ENCODE measurements around the gene CD44. TPM values are rescaled to one million over a fixed set of nuclear protein-coding genes. Genes with fewer than 3 reads are reported as not detected.

CD44 gene
- total and polyA plus RNA-seq, 11 donors = 3.9 to 210 (median 26.2) TPM

DNA sequence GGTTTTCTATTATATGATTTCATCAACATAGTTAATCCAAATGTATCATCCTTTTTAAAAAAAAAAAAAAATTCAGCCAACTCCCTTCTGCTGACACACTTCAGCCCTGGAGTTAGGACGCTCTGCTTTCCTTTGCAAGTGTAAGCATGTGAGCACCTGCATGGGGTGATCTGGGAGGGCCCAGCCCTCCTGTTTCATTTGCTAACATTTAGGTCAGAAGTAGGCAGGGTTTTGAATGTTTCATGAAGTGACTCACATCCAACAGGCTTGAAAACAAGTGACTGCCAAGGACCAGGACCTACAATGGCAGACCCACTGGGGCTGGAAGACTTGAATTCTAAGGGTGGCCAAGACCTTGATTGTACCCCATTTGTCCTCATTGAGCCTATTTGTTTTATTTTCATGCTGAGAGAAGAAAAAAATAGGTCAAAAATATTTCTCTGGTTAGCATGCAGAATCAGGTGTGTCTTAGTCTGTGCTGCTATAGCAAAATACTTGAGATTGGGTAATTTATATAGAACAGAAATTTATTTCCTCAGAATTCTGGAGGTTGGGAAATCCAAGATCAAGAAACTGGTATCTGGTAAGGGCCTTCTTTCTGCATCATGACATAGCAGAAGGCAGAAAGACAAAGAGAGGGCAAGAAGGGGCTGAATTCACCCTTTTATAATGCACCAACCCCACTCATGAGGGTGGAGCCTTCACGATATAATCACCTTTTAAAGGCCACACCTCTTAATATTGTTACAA is 137.6 kb downstream of the CD44 start:
- DNase-seq (no peak), ATAC-seq (no peak)
- H3K27me3 ChIP-seq = no peaks in the 10 kb centered on the region
- H3K4me1 ChIP-seq = peaks cover 0 to 30% (median 17%) of the 10 kb centered on the region in 12 donors
- no peaks in the 10 kb centered on the region for H3K9me3 ChIP-seq
- no peak overlapping the region for H3K27ac ChIP-seq
- TF ChIP-seq POLR2A (IDR thresholded peaks at IDR 0.05) = no peak
- TF ChIP-seq, protein P1, sequence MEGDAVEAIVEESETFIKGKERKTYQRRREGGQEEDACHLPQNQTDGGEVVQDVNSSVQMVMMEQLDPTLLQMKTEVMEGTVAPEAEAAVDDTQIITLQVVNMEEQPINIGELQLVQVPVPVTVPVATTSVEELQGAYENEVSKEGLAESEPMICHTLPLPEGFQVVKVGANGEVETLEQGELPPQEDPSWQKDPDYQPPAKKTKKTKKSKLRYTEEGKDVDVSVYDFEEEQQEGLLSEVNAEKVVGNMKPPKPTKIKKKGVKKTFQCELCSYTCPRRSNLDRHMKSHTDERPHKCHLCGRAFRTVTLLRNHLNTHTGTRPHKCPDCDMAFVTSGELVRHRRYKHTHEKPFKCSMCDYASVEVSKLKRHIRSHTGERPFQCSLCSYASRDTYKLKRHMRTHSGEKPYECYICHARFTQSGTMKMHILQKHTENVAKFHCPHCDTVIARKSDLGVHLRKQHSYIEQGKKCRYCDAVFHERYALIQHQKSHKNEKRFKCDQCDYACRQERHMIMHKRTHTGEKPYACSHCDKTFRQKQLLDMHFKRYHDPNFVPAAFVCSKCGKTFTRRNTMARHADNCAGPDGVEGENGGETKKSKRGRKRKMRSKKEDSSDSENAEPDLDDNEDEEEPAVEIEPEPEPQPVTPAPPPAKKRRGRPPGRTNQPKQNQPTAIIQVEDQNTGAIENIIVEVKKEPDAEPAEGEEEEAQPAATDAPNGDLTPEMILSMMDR (IDR thresholded peaks at IDR 0.05) = no peak
- H3K4me3 ChIP-seq = no peak overlapping the region
- intact Hi-C loops (cut with DNase I) = loop anchor here in 1 of 10 donors (10.0 kb wide), 1 partner anchor 108 kb away; no protein-coding TSS in a partner anchor
- WGBS, 4 donors = 94 to 98% (median 97%) methylated on average over 2 of the region's 2 CpGs
- no peaks in the 10 kb centered on the region for H3K36me3 ChIP-seq

DNA sequence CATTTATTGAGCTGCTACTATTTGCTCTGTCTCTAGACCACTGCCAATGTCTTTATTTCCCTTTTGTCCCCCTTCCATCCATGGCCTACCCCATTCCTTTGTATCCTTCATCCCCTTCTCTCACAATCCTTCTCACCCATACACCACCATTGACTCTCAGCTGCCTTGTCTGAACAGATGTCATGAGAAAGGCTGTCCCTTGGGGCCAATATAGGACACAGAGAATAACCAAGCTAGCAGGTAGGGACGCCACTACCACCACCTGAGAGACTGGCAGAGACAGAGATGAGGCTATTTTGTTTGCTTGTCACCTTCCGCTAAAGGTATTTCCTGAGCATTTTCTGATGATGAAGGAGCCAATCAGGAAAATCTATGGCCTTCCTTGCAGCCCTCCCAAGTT is 138.9 kb downstream of the CD44 start:
- no peaks in the 10 kb centered on the region for H3K27me3 ChIP-seq
- no peaks in the 10 kb centered on the region for H3K36me3 ChIP-seq
- TF ChIP-seq POLR2A (IDR thresholded peaks at IDR 0.05) = no peak
- TF ChIP-seq, protein P1 (IDR thresholded peaks at IDR 0.05) = no peak
- H3K9me3 ChIP-seq = no peaks in the 10 kb centered on the region
- no peak overlapping the region for H3K4me3 ChIP-seq
- no peak overlapping the region for H3K27ac ChIP-seq
- H3K4me1 ChIP-seq = peaks cover 0 to 32% (median 18%) of the 10 kb centered on the region in 12 donors
- intact Hi-C loops (cut with DNase I) = loop anchor here in 1 of 10 donors (10.0 kb wide), 1 partner anchor 107 kb away; no protein-coding TSS in a partner anchor
- WGBS, 4 donors = 95 to 100% (median 97%) methylated on average over 2 of the region's 2 CpGs
- DNase-seq (no peak), ATAC-seq (no peak)

DNA sequence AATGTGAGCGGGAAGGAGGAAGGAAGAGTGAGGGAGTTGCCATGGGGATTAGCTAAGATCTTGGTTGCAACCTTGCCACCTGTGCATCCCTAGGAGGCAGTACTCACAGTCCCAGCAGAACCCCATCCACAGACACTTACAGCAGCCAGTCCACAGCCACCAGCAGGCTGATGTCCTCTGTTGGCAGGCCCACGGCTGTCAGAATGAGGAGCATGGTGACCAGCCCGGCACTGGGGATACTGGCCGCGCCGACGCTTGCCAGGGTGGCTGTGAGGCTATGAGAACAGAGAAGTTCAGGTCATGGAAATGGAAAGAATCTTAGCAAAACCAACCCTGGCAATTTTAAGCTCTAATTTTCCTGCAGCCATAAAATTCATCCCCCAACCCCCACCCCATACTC is 141.8 kb downstream of the CD44 start:
- ATAC-seq (no peak), DNase-seq (peak in 1 of 5 donors; percentile 26)
- Histone ChIP-seq H3K27ac (peak overlapping the region in 9 of 12 donors; percentile 23 to 80 (median 49)), H3K36me3 (peaks cover 0 to 2% (median 0%) of the 10 kb centered on the region in 9 donors), H3K4me1 (peaks cover 0 to 27% (median 9%) of the 10 kb centered on the region in 12 donors), H3K4me3 (no peak overlapping the region), H3K9me3 (no peaks in the 10 kb centered on the region), H3K27me3 (no peaks in the 10 kb centered on the region)
- no peak for TF ChIP-seq POLR2A (IDR thresholded peaks at IDR 0.05)
- TF ChIP-seq, protein P1 (IDR thresholded peaks at IDR 0.05) = no peak
- intact Hi-C loops (cut with DNase I) = no loop called here
- WGBS, 4 donors = 80 to 98% (median 91%) methylated on average over 7 of the region's 7 CpGs

DNA sequence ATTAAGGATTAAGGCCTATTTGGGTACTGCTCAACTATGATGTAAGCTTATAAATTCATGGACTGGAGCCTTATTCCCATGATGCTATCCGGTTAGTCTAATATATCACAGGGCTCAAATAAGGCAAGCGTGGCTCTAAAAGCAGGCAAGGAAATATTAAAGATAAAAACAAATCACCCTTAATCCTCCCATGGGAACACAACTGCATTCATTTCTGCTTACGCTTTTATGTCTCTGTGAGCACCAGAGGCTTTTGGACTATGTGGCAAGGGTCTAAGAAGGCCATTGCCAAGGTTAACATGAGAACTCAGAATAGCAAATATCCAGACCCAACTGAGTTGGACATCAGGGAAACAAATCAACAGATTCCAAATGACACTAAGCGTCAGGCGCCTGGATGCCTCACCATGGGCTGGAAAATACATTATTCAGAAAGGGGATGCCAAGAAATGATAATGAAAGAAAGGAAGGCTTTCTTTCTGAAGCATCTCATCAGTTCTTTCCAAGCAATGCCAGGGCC is 142.3 kb downstream of the CD44 start:
- no peaks in the 10 kb centered on the region for H3K9me3 ChIP-seq
- DNase-seq = peak in 2 of 5 donors; percentile 22 to 28
- H3K4me1 ChIP-seq = peaks cover 0 to 25% (median 8%) of the 10 kb centered on the region in 12 donors
- H3K27me3 ChIP-seq = no peaks in the 10 kb centered on the region
- TF ChIP-seq, protein P1 (IDR thresholded peaks at IDR 0.05) = no peak
- no peak for TF ChIP-seq POLR2A (IDR thresholded peaks at IDR 0.05)
- intact Hi-C loops (cut with DNase I) = no loop called here
- WGBS, 4 donors = 41 to 61% (median 50%) methylated on average over 5 of the region's 5 CpGs
- H3K4me3 ChIP-seq = no peak overlapping the region
- H3K27ac ChIP-seq = peak overlapping the region in 11 of 12 donors; percentile 12 to 80 (median 47)
- peaks cover 0 to 3% (median 0%) of the 10 kb centered on the region in 9 donors for H3K36me3 ChIP-seq
- peak; percentile 12 to 77 (median 53) for ATAC-seq

Measured in heart left ventricle (tissue), 16 donors.